Measurements from ENCODE around the gene NPTX1.

NPTX1 gene

GRCh38 chr17:80424878-80425765 is 51.3 kb downstream of the NPTX1 start:
- DNase-seq: no peak

- DNase-seq: no peak
Observed at GRCh38 chr17:80424261-80424660, 52.1 kb downstream of the NPTX1 start.

GRCh38 chr17:80423536-80424225 is 52.7 kb downstream of the NPTX1 start:
- no peak for DNase-seq

- no peak for DNase-seq
Observed at GRCh38 chr17:80422981-80423380, 53.4 kb downstream of the NPTX1 start.

- no peak for DNase-seq
Observed at GRCh38 chr17:80422276-80422675, 54.1 kb downstream of the NPTX1 start.

GRCh38 chr17:80421381-80422090 is 54.9 kb downstream of the NPTX1 start:
- DNase-seq: no peak

GRCh38 chr17:80419255-80419654 is 57.2 kb downstream of the NPTX1 start:
- no peak for DNase-seq

GRCh38 chr17:80418589-80418988 is 57.8 kb downstream of the NPTX1 start:
- no peak for DNase-seq
